GM18520 (cell line): Measurements from ENCODE around the gene SYNGR4.
A peak's percentile ranks its signal among the peaks of the same experiment; 100 is the strongest.
"Not testable (repeated sequence)": the region's sequence is repeated elsewhere in the genome, so short reads cannot be mapped to it uniquely, and the experiment has no call there.

ENCODE experiments used
- ATAC-seq: cut with Tn5 transposase; IDR thresholded peaks from one replicate; pipeline ENCODE4 v1.9.1; 2021; ENCODE audit not compliant: unreplicated experiment

The SYNGR4 gene, protein sequence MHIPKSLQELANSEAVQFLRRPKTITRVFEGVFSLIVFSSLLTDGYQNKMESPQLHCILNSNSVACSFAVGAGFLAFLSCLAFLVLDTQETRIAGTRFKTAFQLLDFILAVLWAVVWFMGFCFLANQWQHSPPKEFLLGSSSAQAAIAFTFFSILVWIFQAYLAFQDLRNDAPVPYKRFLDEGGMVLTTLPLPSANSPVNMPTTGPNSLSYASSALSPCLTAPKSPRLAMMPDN

DNA sequence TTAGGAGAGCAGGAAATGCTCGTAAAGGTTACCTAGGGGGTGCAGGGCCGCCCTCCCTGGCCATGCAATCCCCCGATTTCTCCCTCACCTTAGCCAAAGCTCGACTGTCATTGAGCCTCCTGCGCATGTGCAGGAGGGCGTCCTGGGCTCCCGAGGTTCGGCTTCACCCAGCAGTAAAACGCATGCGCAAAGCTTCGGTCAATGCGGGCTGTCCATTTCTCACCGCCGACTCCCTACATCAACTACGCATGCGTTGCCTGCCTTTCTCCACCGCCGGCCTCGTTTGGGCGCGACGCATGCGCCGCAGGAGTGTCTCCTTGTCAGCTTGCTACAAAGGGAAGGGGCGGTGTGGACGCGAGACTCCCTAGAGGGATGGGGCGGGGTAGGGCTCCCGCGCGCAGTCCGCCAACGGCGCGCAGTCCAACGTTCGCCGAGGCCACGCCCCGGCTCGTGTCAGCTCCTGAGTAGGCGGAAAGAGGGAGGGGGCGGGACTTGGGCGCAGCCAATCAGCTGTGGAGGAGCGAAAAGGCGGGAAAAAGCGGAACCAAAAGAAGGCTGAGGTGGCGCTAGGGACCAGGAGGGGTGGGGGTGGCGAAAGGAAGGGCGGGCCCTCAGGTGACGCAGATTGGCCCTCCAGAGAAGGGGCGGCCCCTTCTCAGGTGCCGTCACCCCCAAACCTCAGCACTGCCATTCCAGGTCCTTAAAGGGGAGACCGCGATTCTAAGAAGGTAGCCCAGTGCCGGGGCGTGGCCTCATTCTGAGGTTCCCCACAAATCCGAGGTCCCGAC is at the start of gene SYNGR4, which contains the start of gene TMEM143:
TSS of gene SYNGR4 (plus strand) at position 558 of the 788 bp plus-strand sequence. CDS start 1,476 bp downstream, outside the sequence.
TSS of gene TMEM143 (minus strand) at position 131 of the 788 bp plus-strand sequence. CDS start at position 111, 20 bp downstream.
- peak; percentile 81 for ATAC-seq

DNA sequence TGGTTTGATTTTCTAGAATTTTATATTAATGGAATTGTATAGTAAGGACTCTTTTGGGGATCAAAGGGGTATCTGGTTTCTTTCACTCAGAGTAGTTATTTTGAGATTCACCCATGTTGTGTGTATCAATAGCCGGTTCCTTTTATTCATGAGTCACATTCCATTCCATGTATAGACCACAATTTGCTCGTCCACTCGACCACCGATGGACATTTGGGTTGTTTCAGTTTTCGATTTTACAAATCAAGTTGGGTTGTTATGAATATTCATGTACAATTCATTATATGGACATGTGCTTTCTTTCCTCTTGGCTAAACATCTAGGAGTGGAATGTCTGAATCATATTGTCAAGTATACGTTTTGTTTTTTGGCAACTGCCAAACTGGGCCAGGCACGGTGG is 48.5 kb upstream of the SYNGR4 start:
- ATAC-seq = no peak

DNA sequence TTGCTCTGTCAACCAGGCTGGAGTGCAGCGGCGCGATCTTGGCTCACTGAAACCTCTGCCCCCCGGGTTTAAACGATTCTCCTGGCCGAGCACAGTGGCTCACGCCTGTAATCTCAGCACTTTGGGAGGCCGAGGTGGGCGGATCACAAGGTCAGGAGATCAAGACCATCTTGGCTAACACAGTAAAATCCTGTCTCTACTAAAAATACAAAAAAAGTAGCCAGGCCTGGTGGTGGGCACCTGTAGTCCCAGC is 46.5 kb upstream of the SYNGR4 start:
- ATAC-seq = not testable (repeated sequence)

DNA sequence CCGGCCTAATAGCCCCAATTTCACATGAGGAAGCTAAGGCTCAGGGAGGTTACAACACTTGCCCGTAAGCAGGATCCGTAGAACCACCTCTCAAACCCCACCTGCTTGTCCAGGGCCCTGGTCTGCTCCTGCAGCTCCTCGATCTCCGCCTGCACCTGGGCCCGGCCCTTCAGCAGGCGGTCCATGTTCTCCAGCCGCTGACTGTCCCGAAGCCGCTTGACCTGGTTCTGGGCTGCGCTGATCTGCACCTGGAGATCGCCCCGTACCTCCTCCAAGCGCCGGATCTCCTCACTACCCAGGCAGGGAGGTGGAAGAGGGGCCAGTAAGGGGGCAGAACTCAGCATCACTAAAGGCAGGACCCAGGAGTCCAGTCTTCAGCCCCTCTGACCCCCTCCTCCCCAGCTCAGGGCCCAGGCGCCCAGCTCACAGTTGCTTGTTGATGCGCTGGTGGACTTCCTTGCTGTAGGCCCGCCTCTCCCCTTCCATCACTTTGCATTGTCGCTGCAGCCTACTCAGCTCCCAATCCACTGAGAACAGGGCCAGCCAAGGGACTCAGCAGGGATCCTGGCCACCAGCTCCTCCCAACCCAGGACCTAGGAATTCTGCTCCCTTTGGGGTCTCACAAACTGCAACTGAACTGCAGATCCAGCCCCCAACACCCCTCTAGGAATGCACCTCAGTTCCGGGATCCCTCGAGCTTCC is 45.7 kb upstream of the SYNGR4 start:
- no peak for ATAC-seq

DNA sequence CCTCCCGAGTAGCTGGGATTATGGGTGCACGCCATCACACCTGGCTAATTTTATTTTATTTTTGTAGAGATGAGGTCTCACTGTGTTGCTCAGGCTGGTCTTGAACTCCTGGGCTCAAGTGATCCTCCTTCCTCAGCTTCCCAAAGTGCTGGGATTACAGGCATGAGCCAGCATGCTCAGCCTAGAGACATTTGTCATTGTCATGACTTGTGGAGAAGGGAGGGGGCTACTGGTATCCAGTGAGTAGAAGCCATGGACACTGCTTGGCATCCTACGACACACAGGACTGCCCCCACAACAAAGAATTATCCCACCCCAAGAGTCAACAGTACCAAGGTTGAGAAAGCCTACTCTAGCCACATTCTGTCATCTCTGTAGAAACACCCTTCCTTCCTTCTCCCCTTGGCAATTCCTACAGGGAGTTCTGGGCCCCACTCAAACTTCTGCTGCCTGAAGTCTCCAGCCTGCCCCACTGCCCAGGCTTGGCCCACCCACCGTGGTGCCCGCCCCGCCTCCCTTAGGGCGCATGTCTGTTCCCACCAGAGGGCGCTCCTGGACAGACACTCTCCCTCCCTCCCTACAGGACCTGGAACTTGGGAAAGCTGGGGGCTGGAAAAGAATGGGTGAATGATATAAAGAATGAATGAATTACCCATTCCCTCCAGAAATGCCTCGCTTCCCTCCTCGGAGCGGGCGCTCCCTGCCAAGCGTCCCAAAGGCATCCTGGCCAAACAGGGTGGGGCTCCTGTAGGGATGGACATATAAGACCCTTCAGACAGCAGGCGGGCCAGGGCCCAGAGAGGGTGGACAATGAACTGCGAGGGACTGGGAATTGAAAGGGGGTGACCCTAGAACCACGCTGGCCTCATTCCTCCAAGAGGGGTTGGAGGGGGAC is 44.3 kb upstream of the SYNGR4 start:
- no peak for ATAC-seq

DNA sequence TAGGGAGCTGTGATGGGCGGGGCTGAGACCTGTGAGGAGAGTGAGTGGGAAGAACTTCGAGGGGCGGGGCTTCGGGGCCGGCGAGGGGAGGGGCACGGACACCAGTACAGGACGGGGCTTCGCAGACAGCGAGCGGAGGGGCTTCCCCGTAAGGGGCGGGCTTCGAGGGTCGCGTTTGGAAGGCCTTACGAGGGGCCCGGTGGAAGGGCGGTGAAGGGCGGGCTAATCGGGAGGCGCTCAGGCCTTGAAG is 42.9 kb upstream of the SYNGR4 start:
- ATAC-seq = no peak

DNA sequence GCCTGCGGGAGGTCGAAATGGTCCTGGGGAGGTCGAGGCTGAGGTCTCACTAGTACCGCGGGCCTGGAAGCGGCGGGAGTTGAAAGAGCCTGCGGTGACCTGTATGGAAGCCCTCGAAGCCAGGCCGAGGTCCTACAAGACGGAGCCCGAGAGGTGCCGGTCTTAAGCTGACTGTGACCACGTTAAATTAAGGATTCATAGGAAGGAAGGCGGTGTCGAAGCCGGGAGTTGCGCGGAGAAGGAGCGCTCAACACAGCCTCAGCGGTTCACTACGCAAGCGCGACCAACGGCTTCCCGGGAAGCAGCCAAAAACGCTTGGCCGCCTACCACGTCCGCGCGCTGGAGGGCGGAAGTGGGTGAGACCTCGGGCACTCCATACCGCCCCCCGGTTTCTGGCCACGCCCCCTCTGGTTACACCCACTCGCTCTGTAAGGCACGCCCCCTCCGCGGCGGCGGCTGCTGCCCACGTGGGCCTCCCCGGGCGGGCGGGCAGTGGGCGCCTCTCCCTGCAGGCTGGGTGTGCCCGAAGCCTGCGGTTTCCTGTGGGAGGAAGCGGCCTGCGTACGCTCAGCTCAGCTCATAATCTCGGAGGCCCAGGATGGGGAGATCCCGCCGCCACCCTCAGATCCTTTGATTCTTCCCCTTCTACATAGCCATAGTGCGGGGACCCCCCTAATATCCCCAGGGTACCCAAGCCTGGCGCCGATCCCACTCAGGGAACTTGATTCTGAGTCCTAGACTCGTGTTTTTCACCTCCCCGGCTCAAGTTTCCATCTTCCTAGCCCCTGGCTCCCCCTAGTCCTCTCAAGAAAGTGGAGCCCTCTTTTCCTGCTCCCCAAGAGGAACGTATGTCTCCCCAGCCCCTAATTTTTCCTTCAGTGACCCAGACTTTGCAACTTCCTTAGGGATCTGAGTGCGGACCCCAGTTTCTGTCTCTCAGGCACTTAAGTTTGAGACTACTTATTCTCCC is 42.3 kb upstream of the SYNGR4 start:
- peak; percentile 60 for ATAC-seq

DNA sequence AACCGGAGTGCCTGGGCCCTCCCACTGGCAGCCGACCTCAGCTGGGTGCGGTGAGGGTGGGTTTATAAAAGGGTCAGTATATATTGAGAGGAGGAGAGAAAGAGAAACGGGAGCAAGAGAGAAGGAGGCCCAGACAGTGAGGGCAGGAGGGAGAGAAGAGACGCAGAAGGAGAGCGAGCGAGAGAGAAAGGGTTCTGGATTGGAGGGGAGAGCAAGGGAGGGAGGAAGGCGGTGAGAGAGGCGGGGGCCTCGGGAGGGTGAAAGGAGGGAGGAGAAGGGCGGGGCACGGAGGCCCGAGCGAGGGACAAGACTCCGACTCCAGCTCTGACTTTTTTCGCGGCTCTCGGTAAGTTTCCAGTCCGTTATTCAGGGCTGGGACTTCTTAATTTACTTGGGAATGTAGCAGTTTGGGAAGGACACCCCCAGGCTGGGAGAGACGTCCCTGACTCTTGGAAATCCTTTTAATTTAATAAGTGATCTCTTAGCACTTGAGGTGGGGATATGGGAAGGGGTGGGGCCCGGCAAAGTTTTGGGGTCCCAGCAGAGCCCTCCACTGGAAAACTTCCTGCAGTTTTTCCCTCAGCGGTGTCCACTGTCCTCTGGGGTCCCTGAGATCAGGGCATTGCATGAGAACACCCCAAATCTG is 38.8 kb upstream of the SYNGR4 start, which contains the start of gene EMP3:
TSS of gene EMP3 (plus strand) at position 288 of the 646 bp plus-strand sequence. CDS start 1,293 bp downstream, outside the sequence.
- no peak for ATAC-seq

DNA sequence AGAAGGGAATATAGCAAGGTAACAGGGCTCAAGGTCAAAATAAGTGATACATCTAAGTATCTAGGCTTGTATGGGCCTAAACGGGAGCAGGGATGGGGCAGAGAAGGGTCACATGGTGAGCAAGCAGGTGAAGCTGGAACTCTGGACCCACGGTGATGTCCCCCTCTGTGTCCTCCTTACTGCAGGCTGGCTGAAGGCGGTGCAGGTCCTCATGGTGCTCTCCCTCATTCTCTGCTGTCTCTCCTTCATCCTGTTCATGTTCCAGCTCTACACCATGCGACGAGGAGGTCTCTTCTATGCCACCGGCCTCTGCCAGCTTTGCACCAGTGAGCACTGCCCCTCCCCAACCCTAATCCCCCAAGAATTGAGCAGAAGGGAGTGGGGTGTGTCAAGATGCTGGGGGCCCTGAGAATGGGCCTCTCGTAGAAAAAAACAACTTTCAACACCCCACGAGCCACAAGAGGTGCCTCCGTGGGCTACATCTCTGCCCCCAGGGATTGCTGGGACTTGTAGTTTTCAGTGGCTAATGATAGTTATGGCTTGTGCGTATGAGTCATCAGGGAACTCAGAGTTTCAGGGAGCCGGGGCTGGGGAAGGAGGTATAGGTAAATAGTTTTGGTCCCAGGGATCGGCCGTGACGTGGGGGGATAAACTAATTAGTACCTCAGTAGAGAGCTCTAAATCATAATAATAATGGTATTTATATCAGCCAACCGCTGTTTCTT is 34.8 kb upstream of the SYNGR4 start:
- no peak for ATAC-seq

DNA sequence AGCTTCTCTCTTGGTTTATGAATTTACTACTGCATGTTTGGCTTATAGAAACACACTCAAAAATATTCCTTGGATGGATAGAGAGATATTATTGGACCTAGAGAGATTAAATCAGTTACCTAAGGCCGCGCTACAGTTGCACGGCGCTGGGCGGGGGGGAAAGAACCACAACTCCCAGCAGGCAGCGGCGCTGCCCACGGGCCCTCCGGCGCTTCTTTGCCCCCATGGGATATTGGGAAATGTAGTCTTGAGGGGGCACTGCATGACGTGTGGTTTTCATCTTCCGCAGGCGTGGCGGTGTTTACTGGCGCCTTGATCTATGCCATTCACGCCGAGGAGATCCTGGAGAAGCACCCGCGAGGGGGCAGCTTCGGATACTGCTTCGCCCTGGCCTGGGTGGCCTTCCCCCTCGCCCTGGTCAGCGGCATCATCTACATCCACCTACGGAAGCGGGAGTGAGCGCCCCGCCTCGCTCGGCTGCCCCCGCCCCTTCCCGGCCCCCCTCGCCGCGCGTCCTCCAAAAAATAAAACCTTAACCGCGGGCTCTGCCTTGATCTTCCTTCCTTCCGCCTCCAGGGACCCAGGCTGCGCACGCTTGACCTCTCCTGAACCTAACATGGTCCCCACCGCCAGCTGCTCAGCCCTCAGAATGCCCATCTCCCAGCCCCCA is 34.0 kb upstream of the SYNGR4 start:
- ATAC-seq = no peak

DNA sequence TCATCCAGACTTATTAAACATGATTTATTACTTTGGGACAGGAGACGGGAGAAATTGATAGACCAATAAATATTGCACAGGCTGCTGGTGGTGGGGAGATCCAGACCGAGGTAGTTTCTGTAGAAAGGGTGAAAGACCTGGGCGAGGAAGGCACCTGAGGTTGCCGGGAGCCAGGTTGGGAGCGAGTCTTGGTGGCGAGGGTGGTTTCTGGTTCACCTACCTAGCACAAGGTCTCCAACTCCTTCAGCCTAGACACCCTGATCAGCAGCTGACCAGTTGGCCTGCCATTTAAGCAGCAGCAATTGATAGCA is 31.9 kb upstream of the SYNGR4 start:
- ATAC-seq = no peak

DNA sequence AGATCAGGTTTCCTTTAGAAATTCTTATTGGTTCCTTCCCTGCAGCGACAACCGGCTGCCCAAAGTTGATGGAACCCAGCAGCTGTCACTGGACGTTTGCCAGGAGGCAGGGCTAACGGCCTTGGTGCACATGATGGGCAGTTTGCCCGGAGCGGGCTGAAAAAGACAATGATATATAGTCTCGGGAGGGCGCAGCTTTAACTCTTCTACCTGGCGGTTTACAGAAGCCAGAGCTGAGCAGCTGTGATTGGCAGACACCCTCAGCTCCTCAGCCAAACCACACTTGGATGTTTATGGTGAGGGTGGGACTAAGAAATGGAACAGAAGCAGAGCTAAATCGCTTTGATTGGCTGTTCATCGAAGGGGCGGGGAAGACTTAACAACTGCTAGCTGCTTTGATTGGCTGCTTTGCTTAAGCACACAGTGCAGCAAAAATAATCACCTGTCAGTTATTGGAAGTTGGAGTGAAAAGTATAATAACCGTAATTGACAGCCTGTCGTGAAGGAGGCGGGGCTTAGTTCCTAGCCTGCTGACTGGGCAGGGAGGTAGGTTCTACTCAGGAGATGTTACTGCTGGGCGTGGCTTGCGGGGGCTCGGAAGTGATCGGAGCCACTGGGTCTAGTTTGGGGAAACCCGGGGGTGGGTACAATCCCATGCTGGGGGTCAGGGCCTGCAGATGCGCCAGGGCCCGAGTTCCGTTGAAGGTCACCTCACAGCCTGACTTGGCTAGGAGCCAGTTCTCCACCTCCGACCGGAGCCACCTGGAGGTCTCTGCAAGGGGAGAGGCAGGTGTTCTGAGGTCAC is 31.3 kb upstream of the SYNGR4 start:
- peak; percentile 63 for ATAC-seq

DNA sequence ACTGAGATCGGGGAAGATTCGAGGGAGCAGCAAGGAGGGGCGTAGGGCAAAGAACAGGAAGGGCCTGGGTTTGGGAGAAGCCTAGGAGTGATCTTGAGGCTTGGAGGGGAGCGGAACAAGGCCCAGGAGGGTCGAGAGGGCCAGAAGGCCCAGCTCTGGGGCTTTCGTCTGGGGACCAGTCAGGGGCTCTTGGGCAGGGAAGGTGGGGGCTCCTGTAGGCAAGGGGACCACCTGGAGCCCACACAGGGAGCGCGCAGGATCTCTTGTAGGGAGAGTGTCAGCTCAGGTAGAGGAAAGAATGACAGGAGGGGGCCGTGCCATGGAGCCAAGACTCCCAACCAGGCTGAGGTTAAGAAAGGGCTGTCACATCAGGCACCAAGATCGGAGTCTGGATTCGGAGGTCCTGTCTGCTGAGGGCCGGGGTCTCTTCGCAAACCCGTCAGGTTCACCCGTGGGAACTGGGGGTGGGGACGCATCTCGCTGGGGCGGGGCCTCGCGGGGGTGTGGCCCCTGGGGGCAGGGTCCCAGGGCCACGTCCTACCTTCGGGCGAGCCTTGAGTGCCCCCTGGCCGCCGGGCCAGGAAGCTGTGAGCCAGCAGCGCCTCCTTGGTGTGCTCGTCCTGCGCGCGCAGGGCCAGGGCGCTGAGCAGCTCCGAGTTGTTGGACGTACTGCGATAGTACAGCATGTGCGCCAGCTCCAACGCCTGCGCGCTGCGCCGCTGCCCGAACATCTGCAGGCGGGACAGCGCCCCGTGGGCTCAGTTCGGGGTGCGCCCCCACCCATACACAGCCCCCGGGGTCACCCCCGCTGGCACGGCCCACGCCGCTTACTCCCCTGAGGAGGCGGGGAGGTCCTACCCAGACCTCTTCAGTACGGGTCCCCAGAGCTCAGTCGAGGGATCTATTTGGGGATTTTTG is 30.4 kb upstream of the SYNGR4 start:
- peak; percentile 43 for ATAC-seq

DNA sequence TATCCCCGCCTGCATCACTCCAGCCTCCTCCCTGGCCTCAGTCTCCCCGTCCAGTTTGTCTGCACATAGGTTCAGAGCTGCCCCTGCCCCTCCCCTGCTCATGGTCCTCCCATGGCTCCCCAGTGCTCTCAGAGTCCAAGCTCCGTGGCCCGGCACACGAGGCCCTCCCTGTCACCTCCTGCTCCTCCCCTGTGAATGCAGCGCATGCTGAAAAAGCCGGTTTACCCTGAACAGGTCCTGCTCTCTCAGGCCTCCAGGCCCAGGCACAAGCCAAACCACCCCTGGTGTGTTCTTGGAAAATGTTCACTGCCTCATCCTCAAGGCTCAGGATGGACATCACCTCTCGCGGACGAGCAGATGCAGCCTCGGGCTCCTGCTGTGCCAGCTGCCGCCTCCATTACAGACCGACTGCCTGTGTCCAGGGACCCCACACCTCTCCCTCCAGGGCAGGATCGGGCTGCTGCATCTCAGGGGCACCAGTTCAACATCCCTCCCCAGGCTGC is 25.9 kb upstream of the SYNGR4 start:
- no peak for ATAC-seq

DNA sequence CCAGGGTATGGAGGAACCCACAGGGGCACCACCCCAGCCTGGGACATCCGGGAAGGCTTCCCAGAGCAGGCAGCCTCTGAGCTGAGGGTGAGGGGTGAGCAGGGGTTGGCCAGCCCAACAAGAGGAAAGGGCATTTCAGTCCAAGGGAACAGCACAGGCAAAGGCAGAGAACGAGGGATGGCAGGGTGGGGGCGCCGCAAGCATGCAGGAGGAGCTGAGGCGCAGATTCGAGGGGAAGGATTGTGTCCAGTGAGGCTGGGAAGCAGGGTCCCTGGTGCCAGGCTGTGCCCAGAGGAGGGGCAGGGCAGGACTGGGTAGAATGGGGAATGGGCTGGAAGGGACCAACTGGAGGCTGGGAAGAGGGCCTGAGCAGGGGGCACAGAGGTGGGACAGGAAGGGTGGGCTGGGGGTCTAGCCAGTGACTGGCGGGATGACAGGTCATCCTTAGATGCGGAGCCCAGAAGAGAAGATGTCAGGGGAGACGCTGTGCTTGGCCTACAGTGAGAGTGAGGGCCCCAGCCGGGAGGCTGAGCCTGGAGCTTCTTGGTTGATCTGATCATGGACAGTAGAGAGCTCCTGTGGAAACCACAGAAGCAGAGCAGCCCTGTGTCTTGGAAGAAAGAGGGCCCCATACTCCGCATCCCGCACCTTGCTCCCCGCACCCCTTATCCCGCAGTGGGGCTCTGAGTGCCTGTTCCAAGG is 25.2 kb upstream of the SYNGR4 start:
- no peak for ATAC-seq

DNA sequence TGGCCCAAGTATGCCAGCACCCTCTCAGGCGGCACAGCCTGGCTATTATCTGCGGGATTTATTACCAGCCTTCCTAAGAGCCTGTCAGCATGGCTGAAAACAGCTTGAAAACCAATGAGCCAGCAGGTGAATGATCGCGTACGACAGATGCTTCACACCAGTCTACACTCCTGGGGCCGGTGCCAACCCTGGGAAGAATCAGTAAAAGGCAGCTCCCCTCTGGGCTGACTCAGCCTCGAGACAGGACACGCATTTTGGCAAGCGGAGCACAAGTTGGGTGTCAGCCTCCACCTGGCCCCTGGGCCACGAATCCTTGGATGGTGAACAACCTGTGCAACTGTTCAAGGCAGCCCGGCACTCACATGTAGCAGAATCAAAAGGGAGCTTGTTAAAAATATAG is 23.2 kb upstream of the SYNGR4 start:
- no peak for ATAC-seq
